A673 (cell line): ENCODE results near the gene TICRR. TPM values are rescaled to one million over a fixed set of nuclear protein-coding genes. Genes with fewer than 3 reads are reported as not detected.

Experiments
- BruUV-seq: library from RNA; stranded (reverse); fragments of 400-500 nt; replicated peaks from 2 replicates; lab custom pipeline; 2021; lab: Mats Ljungman, UMichigan
- CTCF ChIA-PET: fragments of 300-600 bp; sonication (Branson Sonifier 250); formaldehyde crosslinking; loops from one replicate; lab custom pipeline; 2022; ENCODE audit warnings: antibody characterized with exemption; lab: Charles Lee
- POLR2A ChIA-PET: fragments of 300-600 bp; sonication (Branson Sonifier 250); formaldehyde crosslinking; loops from one replicate; lab custom pipeline; 2022; ENCODE audit warnings: antibody characterized with exemption; ENCODE audit not compliant: low non-redundant PET; lab: Charles Lee
- DNase-seq: peaks from one replicate; pipeline ENCODE4 v3.0.0-alpha.2; 2015; ENCODE audit warnings: low spot score
- H3K27ac ChIP-seq: fragments of 200-600 bp; sonication (generic); 2 replicates; pipeline ENCODE4 v1.5.1; 2016; ENCODE audit warnings: mixed run types, low read depth, mild to moderate bottlenecking, mixed read lengths, antibody characterized with exemption, low read length; ENCODE audit not compliant: poor library complexity, severe bottlenecking
- H3K27me3 ChIP-seq: fragments of 200-600 bp; sonication (generic); replicated peaks from 2 replicates; pipeline ENCODE4 v1.6.1; 2017; ENCODE audit warnings: mixed run types, low read depth, mild to moderate bottlenecking, mixed read lengths, antibody characterized with exemption, low read length; ENCODE audit not compliant: insufficient read depth, poor library complexity
- H3K36me3 ChIP-seq: fragments of 200-600 bp; sonication (generic); 2 replicates; pipeline ENCODE4 v1.6.1; 2016; ENCODE audit warnings: mixed run types, mild to moderate bottlenecking, mixed read lengths, antibody characterized with exemption, low read length; ENCODE audit not compliant: insufficient read depth, poor library complexity, severe bottlenecking
- H3K4me1 ChIP-seq: fragments of 200-600 bp; sonication (generic); 2 replicates; pipeline ENCODE4 v1.6.1; 2017; ENCODE audit warnings: mixed run types, mild to moderate bottlenecking, mixed read lengths, antibody characterized with exemption, low read length; ENCODE audit not compliant: insufficient read depth, poor library complexity, severe bottlenecking
- H3K4me3 ChIP-seq: fragments of 200-600 bp; sonication (generic); 2 replicates; pipeline ENCODE4 v1.5.1; 2016; ENCODE audit warnings: low read depth, mixed run types, mild to moderate bottlenecking, mixed read lengths, low read length; ENCODE audit not compliant: poor library complexity, severe bottlenecking
- H3K9me3 ChIP-seq: fragments of 200-600 bp; sonication (generic); 2 replicates; pipeline ENCODE4 v1.6.1; 2016; ENCODE audit warnings: mixed run types, low read depth, mild to moderate bottlenecking, mixed read lengths, antibody characterized with exemption, low read length; ENCODE audit not compliant: poor library complexity, severe bottlenecking
- EZH2 ChIP-seq: fragments of 200-600 bp; sonication (generic); IDR thresholded peaks from 2 replicates; pipeline ENCODE4 v1.6.1; 2017; ENCODE audit warnings: borderline replicate concordance, low read depth, mild to moderate bottlenecking, mixed read lengths, antibody characterized with exemption, low read length; ENCODE audit not compliant: poor library complexity, severe bottlenecking
- intact Hi-C: fragments of 100-400 bp; cut with micrococcal nuclease; formaldehyde crosslinking; loops from one replicate; pipeline ENCODE4 v1.10.0; 2022; ENCODE audit not compliant: unreplicated experiment
- total RNA-seq: library from RNA; stranded (reverse); gene quantifications from 2 replicates; pipeline ENCODE4 v1.2.3, GENCODE V29; 2021
- TF ChIP-seq, protein P1 (sequence below): fragments of 300-800, 200-600 bp; sonication (generic); conservative IDR thresholded peaks from 2 replicates; pipeline ENCODE4 v1.5.1; 2017; ENCODE audit warnings: low read depth, mild to moderate bottlenecking, antibody characterized with exemption, low read length, moderate library complexity, mixed read lengths

The TICRR gene
- total RNA-seq, 1 experiment from 2014 or later: 56.5 TPM

GRCh38 chr15:89667706-89667960, 92.4 kb downstream of the TICRR start:
- ChIA-PET CTCF (no interaction called here), POLR2A (no interaction called here)
- peaks cover 3% of the 10 kb centered on the region for H3K4me1 ChIP-seq
- H3K27ac ChIP-seq: no peak overlapping the region
- BruUV-seq: no TSS peak
- H3K9me3 ChIP-seq: no peaks in the 10 kb centered on the region
- TF ChIP-seq EZH2: no peak
- TF ChIP-seq, protein P1, sequence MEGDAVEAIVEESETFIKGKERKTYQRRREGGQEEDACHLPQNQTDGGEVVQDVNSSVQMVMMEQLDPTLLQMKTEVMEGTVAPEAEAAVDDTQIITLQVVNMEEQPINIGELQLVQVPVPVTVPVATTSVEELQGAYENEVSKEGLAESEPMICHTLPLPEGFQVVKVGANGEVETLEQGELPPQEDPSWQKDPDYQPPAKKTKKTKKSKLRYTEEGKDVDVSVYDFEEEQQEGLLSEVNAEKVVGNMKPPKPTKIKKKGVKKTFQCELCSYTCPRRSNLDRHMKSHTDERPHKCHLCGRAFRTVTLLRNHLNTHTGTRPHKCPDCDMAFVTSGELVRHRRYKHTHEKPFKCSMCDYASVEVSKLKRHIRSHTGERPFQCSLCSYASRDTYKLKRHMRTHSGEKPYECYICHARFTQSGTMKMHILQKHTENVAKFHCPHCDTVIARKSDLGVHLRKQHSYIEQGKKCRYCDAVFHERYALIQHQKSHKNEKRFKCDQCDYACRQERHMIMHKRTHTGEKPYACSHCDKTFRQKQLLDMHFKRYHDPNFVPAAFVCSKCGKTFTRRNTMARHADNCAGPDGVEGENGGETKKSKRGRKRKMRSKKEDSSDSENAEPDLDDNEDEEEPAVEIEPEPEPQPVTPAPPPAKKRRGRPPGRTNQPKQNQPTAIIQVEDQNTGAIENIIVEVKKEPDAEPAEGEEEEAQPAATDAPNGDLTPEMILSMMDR: no peak
- no peak overlapping the region for H3K4me3 ChIP-seq
- peaks cover 10% of the 10 kb centered on the region for H3K27me3 ChIP-seq
- no peaks in the 10 kb centered on the region for H3K36me3 ChIP-seq
- no peak for DNase-seq
- intact Hi-C loops: no loop called here

- Histone ChIP-seq H3K36me3 (no peaks in the 10 kb centered on the region), H3K27ac (no peak overlapping the region), H3K27me3 (peaks cover 10% of the 10 kb centered on the region), H3K9me3 (no peaks in the 10 kb centered on the region), H3K4me1 (peaks cover 3% of the 10 kb centered on the region), H3K4me3 (no peak overlapping the region)
- no peak for TF ChIP-seq EZH2
- TF ChIP-seq, protein P1: no peak
- CTCF ChIA-PET: no interaction called here
- no peak for DNase-seq
- no TSS peak for BruUV-seq
- intact Hi-C loops: no loop called here
- POLR2A ChIA-PET: no interaction called here
Measured at GRCh38 chr15:89668171-89668570, 92.9 kb downstream of the TICRR start.

GRCh38 chr15:89669309-89669865, 94.1 kb downstream of the TICRR start:
- intact Hi-C loops: no loop called here
- peaks cover 3% of the 10 kb centered on the region for H3K4me1 ChIP-seq
- POLR2A ChIA-PET: no interaction called here
- H3K27ac ChIP-seq: no peak overlapping the region
- CTCF ChIA-PET: no interaction called here
- H3K9me3 ChIP-seq: no peaks in the 10 kb centered on the region
- peaks cover 10% of the 10 kb centered on the region for H3K27me3 ChIP-seq
- BruUV-seq: no TSS peak
- TF ChIP-seq, protein P1: no peak
- no peak for TF ChIP-seq EZH2
- no peak overlapping the region for H3K4me3 ChIP-seq
- no peaks in the 10 kb centered on the region for H3K36me3 ChIP-seq
- DNase-seq: no peak
